ENCODE data around the gene ABCC9.
"Not testable (repeated sequence)": the region's sequence is repeated elsewhere in the genome, so short reads cannot be mapped to it uniquely, and the experiment has no call there.

Gene ABCC9

DNA sequence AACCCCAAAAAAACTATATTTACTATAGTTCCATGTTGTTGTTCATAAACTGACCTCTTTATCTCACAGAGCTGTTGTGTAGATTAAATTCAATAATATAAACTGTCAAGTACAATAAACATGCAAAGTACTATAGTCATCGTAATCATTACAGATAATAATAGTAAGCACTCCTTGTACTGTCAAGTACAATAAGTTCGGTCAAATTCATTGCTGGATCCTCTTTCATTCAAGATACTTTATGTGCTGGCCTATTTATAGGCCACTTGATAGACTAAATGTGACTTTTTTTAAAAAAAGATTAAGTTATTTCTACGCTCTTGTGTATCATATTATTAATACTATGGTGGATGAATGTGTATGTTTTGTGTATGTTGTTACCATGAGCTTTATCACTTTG, 127.5 kb downstream of the ABCC9 start:
- no peak for DNase-seq

DNA sequence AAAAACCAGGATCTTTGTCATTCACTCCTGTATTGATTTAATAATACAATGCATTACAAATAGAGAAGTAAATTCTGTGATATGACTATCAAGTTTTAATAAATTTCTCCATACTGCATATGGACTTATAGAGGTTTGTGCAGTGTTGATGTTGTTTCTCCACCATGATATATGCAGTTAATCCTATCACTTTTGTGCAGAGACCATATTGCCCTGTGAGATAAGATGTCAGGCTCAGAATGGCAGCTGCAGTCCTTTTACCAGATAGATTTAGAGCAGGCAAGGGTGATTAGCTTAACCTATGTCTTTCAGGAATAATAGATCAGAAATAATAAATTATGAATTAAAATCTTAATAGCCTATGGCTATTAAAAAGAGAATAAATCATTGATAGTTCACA, 128.1 kb downstream of the ABCC9 start:
- no peak for DNase-seq

DNA sequence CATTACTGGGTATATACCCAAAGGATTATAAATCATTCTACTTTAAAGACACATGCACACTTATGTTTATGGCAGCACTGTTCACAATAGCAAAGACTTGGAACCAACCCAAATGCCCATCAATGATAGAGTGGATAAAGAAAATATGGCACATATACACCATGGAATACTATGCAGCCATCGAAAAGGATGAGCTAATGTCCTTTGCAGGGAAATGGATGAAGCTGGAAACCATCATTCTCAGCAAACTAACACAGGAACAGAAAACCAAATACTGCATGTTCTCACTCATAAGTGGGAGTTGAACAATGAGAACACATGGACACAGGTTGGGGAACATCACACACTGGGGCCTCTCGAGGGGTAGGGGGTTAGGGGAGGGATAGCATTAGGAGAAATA, 128.9 kb downstream of the ABCC9 start:
- not testable (repeated sequence) for DNase-seq

GRCh38 chr12:21809100-21809499, 132.1 kb downstream of the ABCC9 start:
- no peak for DNase-seq

GRCh38 chr12:21806255-21806654, 135.0 kb downstream of the ABCC9 start:
- DNase-seq: no peak

DNA sequence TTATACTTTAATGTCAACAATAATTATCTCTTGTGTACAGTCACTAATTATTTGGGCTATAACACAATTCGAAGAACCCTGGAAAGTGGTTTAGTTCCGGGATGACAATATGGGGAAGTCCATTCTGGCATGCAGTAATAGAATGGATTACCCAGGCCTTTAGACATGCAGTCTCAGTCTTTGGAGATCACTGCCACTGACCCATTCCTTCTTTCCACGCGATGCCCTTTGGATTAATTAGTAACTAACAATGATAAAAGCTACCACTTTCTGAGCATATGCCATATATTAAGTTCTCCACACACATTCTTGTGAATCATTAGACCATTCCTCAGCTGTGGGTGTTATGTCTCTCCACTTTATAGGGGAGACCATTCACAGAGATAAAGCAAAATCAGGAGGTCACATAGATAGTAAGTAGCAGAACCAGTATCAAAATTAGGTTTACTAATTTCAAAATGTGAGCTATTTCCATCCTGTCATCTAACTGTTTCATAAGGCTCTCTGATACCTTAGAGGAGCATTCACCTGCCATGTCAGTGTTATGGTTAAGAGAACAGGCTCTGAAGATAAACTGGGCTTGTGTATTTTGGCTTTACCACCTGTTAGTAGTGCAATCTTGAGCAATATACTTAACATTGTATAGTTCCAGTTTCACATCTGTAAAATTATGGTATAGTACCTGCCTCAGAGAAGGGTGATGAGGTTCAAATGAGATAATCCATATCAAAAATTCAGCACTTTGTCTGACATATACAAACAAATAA, 139.5 kb downstream of the ABCC9 start:
- DNase-seq: no peak

GRCh38 chr12:21800011-21800410, 141.2 kb downstream of the ABCC9 start:
- no peak for DNase-seq

DNA sequence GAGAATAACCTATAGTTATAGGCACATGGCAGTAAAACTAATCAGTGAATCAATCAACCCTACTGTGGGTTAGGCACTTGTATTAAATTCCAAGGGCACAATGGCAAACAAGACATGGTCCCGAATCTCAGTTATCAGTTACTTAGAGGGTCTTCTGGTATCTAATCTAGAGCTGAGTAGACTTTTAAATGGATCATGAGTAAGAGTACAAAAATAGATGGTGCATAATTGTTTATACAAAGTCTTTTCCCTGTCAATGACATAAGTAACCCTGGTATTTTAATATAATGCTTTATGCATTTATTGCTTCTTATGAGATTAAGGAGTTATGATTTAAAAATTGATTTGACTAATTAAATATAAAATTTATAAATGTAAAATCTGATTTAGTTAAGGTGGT, 143.7 kb downstream of the ABCC9 start:
- DNase-seq: no peak

GRCh38 chr12:21795648-21796328, 145.4 kb downstream of the ABCC9 start:
- DNase-seq: no peak

GRCh38 chr12:21794807-21795595, 146.2 kb downstream of the ABCC9 start:
- DNase-seq: not testable (repeated sequence)

DNA sequence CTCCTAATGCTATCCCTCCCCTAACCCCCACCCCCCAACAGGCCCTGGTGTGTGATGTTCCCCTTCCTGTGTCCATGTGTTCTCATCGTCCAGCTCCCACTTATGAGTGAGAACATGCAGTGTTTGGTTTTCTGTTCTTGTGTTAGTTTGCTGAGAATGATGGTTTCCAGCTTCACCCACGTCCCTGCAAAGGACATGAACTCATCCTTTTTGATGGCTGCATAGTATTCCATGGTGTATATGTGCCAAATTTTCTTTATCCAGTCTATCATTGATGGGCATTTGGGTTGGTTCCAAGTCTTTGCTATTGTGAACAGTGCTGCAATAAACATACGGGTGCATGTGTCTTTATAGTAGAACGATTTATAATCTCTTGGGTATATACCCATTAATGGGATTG, 151.5 kb downstream of the ABCC9 start:
- not testable (repeated sequence) for DNase-seq

DNA sequence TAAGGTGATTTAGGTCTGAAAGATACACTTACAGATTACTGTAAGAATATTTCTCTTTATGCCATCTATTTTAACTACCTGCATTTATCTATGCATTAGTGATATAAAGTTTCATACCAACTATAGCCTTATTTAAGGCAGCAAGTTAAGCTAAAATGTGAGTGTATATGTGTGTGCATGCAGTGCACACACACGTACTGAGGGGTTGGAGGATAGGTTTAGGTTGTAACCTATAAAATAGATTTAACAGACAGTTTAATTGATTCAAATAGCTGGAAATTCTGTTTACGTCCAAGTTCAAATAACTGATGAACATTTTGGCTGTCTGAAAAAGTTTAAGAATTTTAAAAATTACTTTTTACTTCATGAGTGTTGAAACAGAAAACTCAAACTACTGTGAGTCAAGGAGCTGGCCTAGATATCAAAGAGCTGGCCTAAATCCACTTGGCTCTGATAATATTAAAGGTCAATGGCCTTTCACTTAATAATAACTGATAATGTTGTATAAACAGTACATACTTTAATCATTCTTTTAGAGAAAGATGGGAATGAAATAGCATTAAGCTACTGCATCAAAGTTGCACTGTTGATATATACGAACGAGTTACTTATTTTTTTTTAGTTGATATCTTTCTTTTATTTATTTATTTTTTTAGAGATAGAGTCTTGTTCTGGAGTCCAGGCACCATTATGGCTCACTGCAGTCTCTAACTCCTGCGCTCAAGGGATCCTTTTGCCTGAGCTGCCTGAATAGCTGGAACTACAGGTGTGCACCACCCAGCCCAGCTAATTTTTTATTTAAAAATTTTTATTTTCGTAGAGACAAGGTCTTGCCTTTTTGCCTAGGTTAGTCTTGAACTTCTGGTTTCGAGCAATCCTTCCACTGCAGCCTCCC, 152.9 kb downstream of the ABCC9 start:
- no peak for DNase-seq

GRCh38 chr12:21786041-21786531, 155.1 kb downstream of the ABCC9 start:
- DNase-seq: no peak

DNA sequence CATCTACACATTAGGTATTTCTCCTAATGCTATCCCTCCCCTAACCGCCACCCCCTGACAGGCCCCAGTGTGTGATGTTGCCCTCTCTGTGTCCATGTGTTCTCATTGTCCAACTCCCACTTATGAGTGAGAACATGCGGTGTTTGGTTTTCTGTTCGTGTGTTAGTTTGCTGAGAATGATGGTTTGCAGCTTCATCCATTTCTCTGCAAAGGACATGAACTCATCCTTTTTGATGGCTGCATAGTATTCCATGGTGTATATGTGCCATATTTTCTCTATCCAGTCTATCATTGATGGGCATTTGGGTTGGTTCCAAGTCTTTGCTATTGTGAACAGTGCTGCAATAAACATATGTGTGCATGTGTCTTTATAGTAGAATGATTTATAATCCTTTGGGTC, 158.5 kb downstream of the ABCC9 start:
- not testable (repeated sequence) for DNase-seq

DNA sequence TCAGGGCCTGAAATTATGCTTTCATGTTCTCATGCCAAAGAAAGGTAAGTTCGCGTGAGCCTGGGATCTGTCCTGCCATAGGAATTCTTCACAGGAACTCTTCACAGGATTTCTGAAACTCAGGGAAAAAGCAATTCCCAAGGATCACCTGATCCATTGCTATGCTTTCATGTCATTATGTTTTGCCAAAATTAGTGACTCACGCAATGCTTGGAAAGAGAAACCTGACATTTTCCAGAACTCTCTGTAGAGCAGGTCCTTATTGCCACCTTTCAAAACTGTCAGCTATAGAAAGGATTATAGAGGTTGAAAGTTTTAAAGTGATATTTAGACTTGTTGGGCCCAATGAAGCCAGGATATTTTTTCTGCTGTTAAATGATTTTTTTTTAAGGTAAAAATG, 160.4 kb downstream of the ABCC9 start:
- DNase-seq: no peak

GRCh38 chr12:21776175-21776574, 165.1 kb downstream of the ABCC9 start:
- DNase-seq: no peak

- no peak for DNase-seq
Measured at GRCh38 chr12:21775133-21775820, 165.9 kb downstream of the ABCC9 start.

DNA sequence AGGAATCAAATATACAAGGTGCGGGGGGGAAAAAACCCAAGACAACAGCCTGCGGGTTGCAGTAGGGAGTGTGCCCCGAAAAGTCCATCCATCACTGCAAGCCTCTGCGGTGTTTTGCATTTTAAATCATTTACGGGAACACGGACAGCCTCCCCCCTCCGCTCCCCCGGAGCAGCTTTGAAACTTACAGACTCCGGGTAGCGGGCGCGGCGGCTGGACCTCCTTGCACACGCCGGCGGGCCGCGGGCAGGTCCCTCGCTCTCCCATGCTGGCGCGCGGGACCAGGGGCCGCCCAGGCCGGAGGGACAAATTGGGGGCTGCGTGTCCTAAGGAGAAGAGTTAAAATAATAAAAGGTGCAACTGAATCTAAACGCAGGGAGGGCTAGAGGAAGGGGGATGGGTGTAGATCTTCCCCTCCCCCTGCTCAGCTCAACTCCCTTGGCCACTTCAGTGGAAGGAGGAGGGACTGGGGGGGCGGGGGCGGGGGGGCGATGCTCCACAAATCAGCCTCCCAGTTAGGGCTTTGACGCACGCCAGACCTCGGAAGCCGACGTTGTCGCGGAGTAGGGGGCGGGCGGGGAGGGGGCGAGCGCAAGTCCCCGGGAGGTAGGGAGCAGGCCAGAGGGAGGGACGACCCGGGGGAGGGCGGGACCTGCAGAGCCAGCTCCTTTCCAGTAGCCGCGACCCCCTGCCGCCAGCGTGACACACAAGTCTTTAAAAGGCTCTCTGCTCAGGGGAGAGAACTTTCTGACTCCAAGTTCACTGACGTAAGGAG, 166.7 kb downstream of the ABCC9 start, which contains the start of gene KCNJ8:
Gene KCNJ8 (minus strand): TSS at position 349 of the 775 bp plus-strand sequence. CDS start 1,090 bp downstream, outside the sequence.
- no peak for DNase-seq

GRCh38 chr12:21773806-21774205, 167.4 kb downstream of the ABCC9 start:
- DNase-seq: no peak

DNA sequence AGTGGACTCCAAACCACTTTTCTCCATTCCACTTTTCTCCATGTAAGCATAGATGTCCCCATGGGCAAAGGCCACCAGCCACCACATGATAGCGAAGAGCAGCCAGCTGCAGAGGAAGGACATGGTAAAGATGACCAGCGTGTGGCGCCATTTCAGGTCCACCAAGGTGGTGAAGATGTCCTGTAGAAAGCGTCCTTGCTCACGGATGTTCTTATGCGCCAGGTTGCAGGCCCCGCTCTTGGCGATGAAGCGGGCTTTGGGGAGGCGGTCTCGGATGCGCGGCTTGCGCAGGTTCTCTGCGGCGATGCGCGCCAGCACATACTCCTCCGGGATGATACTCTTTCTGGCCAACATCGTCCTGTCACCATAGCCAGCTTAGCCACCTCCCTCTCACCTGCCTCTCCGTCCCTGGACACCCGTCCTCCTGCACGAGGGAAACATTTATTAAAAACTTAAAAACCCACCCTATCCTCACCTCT, 167.9 kb downstream of the ABCC9 start:
- DNase-seq: no peak

DNA sequence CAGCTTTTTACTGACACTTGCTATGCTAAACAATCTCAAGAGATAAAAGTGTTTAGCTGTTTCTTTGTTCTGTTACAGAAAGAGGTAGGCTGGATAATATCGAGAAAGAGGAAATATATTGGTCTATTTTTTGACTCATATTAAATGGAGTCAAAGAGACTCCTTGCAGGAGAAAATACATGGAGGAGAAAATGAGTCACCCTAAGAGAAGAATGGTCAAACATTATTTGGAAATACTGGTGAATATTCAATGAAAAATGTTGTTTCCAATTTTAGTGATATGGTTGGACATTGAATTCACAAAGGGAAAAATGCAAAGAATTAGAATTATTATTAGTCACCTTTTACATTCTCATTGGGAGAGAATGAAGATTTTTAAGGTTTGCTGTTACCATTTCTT, 169.9 kb downstream of the ABCC9 start:
- DNase-seq: no peak
